Measurements from ENCODE around the gene PAPLN.

GRCh38 chr14:73234586-73235394 lies 2.5 kb upstream of the PAPLN start:
- TF ChIP-seq CTCF (IDR thresholded peaks at IDR 0.05) (no peak), POLR2AphosphoS5 (IDR thresholded peaks at IDR 0.05) (no peak), POLR2A (IDR thresholded peaks at IDR 0.05) (no peak)
